GM12878 (cell line): ENCODE data around the gene ZNF264. TPM values are rescaled to one million over a fixed set of nuclear protein-coding genes. Genes with fewer than 3 reads are reported as not detected.

Experiments
- ATAC-seq: fragments of 200-7000 bp; cut with Tn5 transposase; 3 replicates; pipeline ENCODE4 v1.9.1; 2020; ENCODE audit warnings: mild to moderate bottlenecking, moderate library complexity
- BruUV-seq: library from RNA; stranded (reverse); fragments of 400-500 nt; replicated peaks from 2 replicates; lab custom pipeline; 2021; lab: Mats Ljungman, UMichigan
- CTCF ChIA-PET: fragments of 300-600 bp; sonication (Branson Sonifier 250); formaldehyde crosslinking; extraction: SDS; loops from one replicate; lab custom pipeline; 2021; ENCODE audit warnings: inconsistent platforms; lab: Yijun Ruan, JAX
- POLR2A ChIA-PET: fragments of 350-600 bp; formaldehyde crosslinking; extraction: SDS; loops from one replicate; lab custom pipeline; 2021; ENCODE audit warnings: inconsistent platforms; lab: Charles Lee
- RAD21 ChIA-PET: fragments of 300-600 bp; sonication (Branson Sonifier 250); formaldehyde crosslinking; loops from one replicate; lab custom pipeline; 2023; ENCODE audit warnings: antibody characterized with exemption; ENCODE audit not compliant: unreplicated experiment; lab: Charles Lee
- SMC1A ChIA-PET: fragments of 300-600 bp; sonication (Branson Sonifier 250); formaldehyde crosslinking; loops from one replicate; lab custom pipeline; 2023; ENCODE audit not compliant: unreplicated experiment, uncharacterized antibody; lab: Charles Lee
- DNase-seq: peaks from one replicate; pipeline ENCODE4 v3.0.0-alpha.2; 2011; ENCODE audit warnings: low read depth, low spot score
- FAIRE-seq: peaks from 3 replicates; lab custom pipeline; 2011; peaks lifted over from hg19 to GRCh38; lab: Jason Lieb, UNC
- H2AFZ ChIP-seq: 2 replicates; pipeline ENCODE4 v1.6.0; 2011; ENCODE audit warnings: low read depth, low read length, control low read depth; ENCODE audit not compliant: control insufficient read depth
- H3K27ac ChIP-seq: 2 replicates; pipeline ENCODE4 v1.5.1; 2011; ENCODE audit warnings: control low read depth; ENCODE audit not compliant: control insufficient read depth, insufficient read depth
- H3K27me3 ChIP-seq, 2 experiments: replicated peaks in 1 of 2; 2 replicates each; pipeline versions ENCODE4 v1.6.0 to v1.6.1; 2011; ENCODE audit warnings: low read length in 1 of 2; ENCODE audit not compliant: control insufficient read depth in 2 of 2, insufficient read depth in 2 of 2
- H3K36me3 ChIP-seq, 2 experiments: 2 replicates each; pipeline ENCODE4 v1.5.1; 2011; ENCODE audit warnings: low read length in 1 of 2; ENCODE audit not compliant: control insufficient read depth in 2 of 2, insufficient read depth in 2 of 2
- H3K4me1 ChIP-seq: 2 replicates; pipeline ENCODE4 v1.6.1; 2011; ENCODE audit warnings: mild to moderate bottlenecking, low read length, moderate library complexity, mixed read lengths; ENCODE audit not compliant: control insufficient read depth, insufficient read depth
- H3K4me2 ChIP-seq: 2 replicates; pipeline ENCODE4 v1.6.0; 2011; ENCODE audit warnings: control low read depth; ENCODE audit not compliant: control insufficient read depth, insufficient read depth
- H3K4me3 ChIP-seq: fragments of 200-600 bp; sonication (generic); 2 replicates; pipeline ENCODE4 v1.5.1; 2016
- H3K79me2 ChIP-seq: 2 replicates; pipeline ENCODE4 v1.6.0; 2011; ENCODE audit warnings: low read length; ENCODE audit not compliant: control insufficient read depth, insufficient read depth
- H3K9ac ChIP-seq: 2 replicates; pipeline ENCODE4 v1.8.0; 2011; ENCODE audit warnings: low read length, control low read depth, mixed read lengths; ENCODE audit not compliant: control insufficient read depth, insufficient read depth
- H3K9me3 ChIP-seq: replicated peaks from 3 replicates; pipeline ENCODE4 v1.5.1; 2011; ENCODE audit warnings: mild to moderate bottlenecking, low read length; ENCODE audit not compliant: control insufficient read depth, insufficient read depth
- H4K20me1 ChIP-seq: 2 replicates; pipeline ENCODE4 v1.6.0; 2011; ENCODE audit not compliant: control insufficient read depth, insufficient read depth
- HSF1 ChIP-seq: fragments of 150-350 bp; IDR thresholded peaks from 2 replicates; pipeline ENCODE4 v1.6.1; 2014; ENCODE audit warnings: mild to moderate bottlenecking, low read depth, low read length
- NBN ChIP-seq: fragments of 450-650 bp; IDR thresholded peaks from 2 replicates; pipeline ENCODE4 v1.6.1; 2016
- NFYB ChIP-seq: IDR thresholded peaks from 2 replicates; pipeline ENCODE4 v1.6.1; 2011; ENCODE audit warnings: low read depth, mild to moderate bottlenecking, low read length, improper control_type of control experiment, moderate library complexity; ENCODE audit not compliant: insufficient read depth
- RUNX3 ChIP-seq: IDR thresholded peaks from 2 replicates; pipeline ENCODE4 v1.6.1; 2012; ENCODE audit warnings: low read length, inconsistent platforms
- SREBF1 ChIP-seq: IDR thresholded peaks from 2 replicates; pipeline ENCODE4 v1.6.1; 2012; ENCODE audit warnings: mild to moderate bottlenecking, low read length
- TBL1XR1 ChIP-seq: IDR thresholded peaks from 2 replicates; pipeline ENCODE4 v1.6.1; 2012; ENCODE audit warnings: low read depth, low read length, improper control_type of control experiment
- ZNF207 ChIP-seq: fragments of 450-650 bp; IDR thresholded peaks from 2 replicates; pipeline ENCODE4 v1.6.1; 2014; ENCODE audit warnings: antibody characterized with exemption, mild to moderate bottlenecking, borderline replicate concordance
- WGBS: methylation state at CpG from one replicate; pipeline ENCODE4 v1.1.6; 2016; ENCODE audit warnings: low lambda C conversion rate; ENCODE audit not compliant: insufficient replicate concordance, insufficient coverage; ENCODE audit errors: missing lambda C conversion rate; 5-methylcytosine and 5-hydroxymethylcytosine counted together
- in situ Hi-C: fragments of 300-500 bp; cut with MboI; formaldehyde crosslinking; loops from 9 replicates; pipeline ENCODE4 v1.14.3; 2018; ENCODE audit warnings: mixed read lengths
- intact Hi-C: fragments of 100-400 bp; cut with micrococcal nuclease; formaldehyde crosslinking; loops from one replicate; pipeline ENCODE4 v1.14.2; 2022; ENCODE audit not compliant: unreplicated experiment
- polyA plus RNA-seq, 11 experiments: library from polyadenylated mRNA; depleted of rRNA in 4 of 11; unstranded in 6 of 11; stranded (reverse) in 5 of 11; fragments of >200 nt; fragmentation: Nextera tagmentation in 4 of 11; fragmentation: Illumina TruSeq in 1 of 11; extraction: Ambion mirVana in 4 of 11; extraction: Trizol in 1 of 11; gene quantifications; 1 replicate in 1 of 11; 2 replicates in 10 of 11; pipeline versions ENCODE4 v1.2.1 to v1.2.3, GENCODE V29; 2011 to 2016; ENCODE audit warnings: inconsistent platforms in 2 of 11, missing spikeins in 2 of 11, low read depth in 1 of 11
- total RNA-seq, 4 experiments: library from RNA; depleted of rRNA in 3 of 4; stranded (reverse); fragments of >200 nt in 3 of 4; fragmentation: Illumina TruSeq in 1 of 4; extraction: Trizol in 1 of 4; gene quantifications; 2 replicates each; pipeline versions ENCODE4 v1.2.1 to v1.2.3, GENCODE V29; 2013 to 2021

Gene ZNF264
- total and polyA plus RNA-seq, 10 of the 15 experiments (the other 5 are each of a cell fraction or from before 2014, with no cell fraction given), result 0.76 to 22.9 (median 9.4) TPM

- in situ Hi-C loops, result no loop called here
- Histone ChIP-seq H2AFZ (no peak overlapping the region), H3K4me2 (no peak overlapping the region), H3K27me3 (no peaks in the 10 kb centered on the region), H3K9ac (no peak overlapping the region), H3K36me3 (no peaks in the 10 kb centered on the region), H3K27ac (no peak overlapping the region), H3K79me2 (no peaks in the 10 kb centered on the region), H3K9me3 (no peaks in the 10 kb centered on the region), H3K4me1 (no peaks in the 10 kb centered on the region), H4K20me1 (no peaks in the 10 kb centered on the region; the same call in 1 of the 2 replicates), H3K4me3 (no peak overlapping the region)
- 54% methylated on average over 9 of the region's 9 CpGs for WGBS
- TF ChIP-seq TBL1XR1 (no peak), HSF1 (no peak)
- no peak for FAIRE-seq
- POLR2A ChIA-PET, result interaction anchor here (0.6 kb wide), 1 partner anchor 116 kb away, joined by 3 read pairs; no protein-coding TSS in a partner anchor
- CTCF ChIA-PET, result no interaction called here
- SMC1A ChIA-PET, result no interaction called here
- RAD21 ChIA-PET, result interaction anchor here (0.6 kb wide), 1 partner anchor 15 kb away, joined by 3 read pairs; no protein-coding TSS in a partner anchor
- DNase-seq, result no peak
- BruUV-seq, result no TSS peak
- no peak for ATAC-seq
- intact Hi-C loops, result no loop called here
Measured at GRCh38 chr19:57231686-57232085, 40.4 kb downstream of the ZNF264 start.

DNA sequence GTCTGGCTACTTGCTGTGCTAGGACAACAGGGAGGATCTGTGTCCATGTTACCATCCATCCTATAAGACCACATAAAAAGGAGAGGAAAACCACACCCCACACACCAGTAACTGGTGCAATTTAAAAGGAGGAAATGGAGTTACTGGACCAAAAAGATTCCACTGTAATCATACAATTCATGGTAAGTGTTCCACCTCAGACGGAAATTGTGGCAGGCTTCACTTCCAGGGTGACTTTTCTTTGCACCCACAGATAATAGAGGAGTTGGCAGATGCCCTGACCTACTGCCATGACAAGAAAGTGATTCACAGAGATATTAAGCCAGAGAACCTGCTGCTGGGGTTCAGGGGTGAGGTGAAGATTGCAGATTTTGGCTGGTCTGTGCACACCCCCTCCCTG is 41.9 kb downstream of the ZNF264 start:
- BruUV-seq, result no TSS peak
- FAIRE-seq, result no peak
- Histone ChIP-seq H3K9ac (no peak overlapping the region), H3K27ac (no peak overlapping the region), H4K20me1 (no peaks in the 10 kb centered on the region), H3K4me3 (no peak overlapping the region), H2AFZ (no peak overlapping the region), H3K27me3 (no peaks in the 10 kb centered on the region), H3K9me3 (no peaks in the 10 kb centered on the region), H3K4me2 (no peak overlapping the region), H3K36me3 (no peaks in the 10 kb centered on the region), H3K79me2 (no peaks in the 10 kb centered on the region), H3K4me1 (no peaks in the 10 kb centered on the region)
- intact Hi-C loops (no loop called here), in situ Hi-C loops (no loop called here)
- TF ChIP-seq RUNX3 (peak; percentile 74), NBN (no peak), NFYB (no peak), SREBF1 (no peak), ZNF207 (no peak)
- no peak for DNase-seq
- POLR2A ChIA-PET, result no interaction called here
- SMC1A ChIA-PET, result no interaction called here
- WGBS, result 56% methylated on average over 1 of the region's 1 CpG
- no peak for ATAC-seq
- RAD21 ChIA-PET, result no interaction called here
- CTCF ChIA-PET, result no interaction called here
